Measurements from ENCODE around the gene ABCC1.
"Not testable (repeated sequence)": the region's sequence is repeated elsewhere in the genome, so short reads cannot be mapped to it uniquely, and the experiment has no call there.

Gene ABCC1

DNA sequence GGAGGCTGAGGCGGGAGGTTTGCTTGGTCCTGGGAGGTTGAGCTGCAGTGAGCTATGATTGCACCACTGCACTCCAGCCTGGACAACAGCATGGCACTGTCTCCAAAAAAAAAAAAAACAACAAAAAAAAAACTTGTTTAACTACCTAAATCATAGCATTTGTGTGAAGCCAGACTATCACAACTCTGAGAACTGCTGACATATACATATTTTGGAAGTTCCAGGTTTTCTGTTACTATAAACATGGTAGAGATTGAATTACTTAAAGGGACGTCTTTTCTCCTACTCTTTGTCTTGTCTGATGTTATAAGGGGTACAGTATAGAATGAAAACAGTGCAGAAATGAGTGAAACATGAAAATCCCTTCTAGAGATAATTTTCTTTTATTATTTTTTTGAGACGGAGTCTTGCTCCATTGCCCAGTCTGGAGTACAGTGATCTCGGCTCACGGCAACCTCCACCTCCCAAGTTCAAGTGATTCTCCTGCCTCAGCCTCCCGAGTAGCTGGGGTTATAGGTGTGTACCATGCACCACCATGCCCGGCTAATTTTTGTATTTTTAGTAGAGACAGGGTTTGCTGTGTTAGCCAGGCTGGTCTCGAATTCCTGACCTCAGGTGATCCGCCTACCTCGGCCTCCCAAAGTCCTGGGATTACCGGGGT is 18.4 kb downstream of the ABCC1 start:
- no peak for DNase-seq

- DNase-seq = no peak
Observed at GRCh38 chr16:15970202-15970601, 20.8 kb downstream of the ABCC1 start.

- DNase-seq = no peak
Observed at GRCh38 chr16:15970743-15971439, 21.5 kb downstream of the ABCC1 start.

GRCh38 chr16:15971440-15971815 is 22.0 kb downstream of the ABCC1 start:
- DNase-seq = no peak

- peak; percentile 40 for DNase-seq
Observed at GRCh38 chr16:15972046-15972868, 22.8 kb downstream of the ABCC1 start.

DNA sequence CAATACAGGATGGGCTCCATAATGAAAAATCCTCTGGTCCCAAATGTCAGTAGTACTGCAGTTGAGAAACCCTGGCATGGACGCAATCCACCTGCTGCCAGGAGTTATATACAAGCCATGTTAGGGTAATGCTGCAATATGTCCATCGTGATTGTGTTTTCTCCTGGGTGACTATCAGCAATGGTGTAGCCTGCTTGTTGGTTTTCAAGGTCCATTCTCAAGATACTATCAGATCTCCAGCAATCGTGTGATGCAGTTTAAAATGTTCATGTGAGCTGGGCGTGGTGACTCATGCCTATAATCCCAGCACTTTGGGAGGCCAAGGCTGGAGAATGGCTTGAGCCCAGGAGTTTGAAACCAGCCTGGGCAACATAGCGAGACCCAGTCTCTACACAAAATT is 24.0 kb downstream of the ABCC1 start:
- DNase-seq = peak; percentile 34

DNA sequence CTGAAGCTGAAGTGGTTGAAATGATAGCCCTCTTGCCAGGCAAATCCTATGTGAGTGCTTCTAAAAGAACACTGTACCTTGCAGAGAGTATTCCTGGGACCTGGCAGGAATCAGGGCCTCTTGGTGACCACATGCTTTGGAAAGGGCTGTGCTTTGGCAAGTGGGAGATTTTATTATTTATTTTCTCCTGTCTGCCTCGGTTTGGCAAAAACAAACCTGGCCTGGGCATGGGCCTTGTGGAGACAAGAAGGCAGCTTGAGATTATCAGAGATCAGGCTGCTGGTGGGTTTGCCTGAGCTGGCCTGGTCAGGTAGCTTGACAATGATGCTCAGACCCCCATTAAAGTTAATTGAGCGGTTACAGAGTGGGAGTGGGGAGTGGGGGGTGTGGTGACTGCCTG is 24.6 kb downstream of the ABCC1 start:
- no peak for DNase-seq

GRCh38 chr16:15975172-15975571 is 25.8 kb downstream of the ABCC1 start:
- no peak for DNase-seq

- no peak for DNase-seq
Observed at GRCh38 chr16:15976225-15976812, 26.9 kb downstream of the ABCC1 start.

GRCh38 chr16:15976929-15977637 is 27.7 kb downstream of the ABCC1 start:
- peak; percentile 50 for DNase-seq

DNA sequence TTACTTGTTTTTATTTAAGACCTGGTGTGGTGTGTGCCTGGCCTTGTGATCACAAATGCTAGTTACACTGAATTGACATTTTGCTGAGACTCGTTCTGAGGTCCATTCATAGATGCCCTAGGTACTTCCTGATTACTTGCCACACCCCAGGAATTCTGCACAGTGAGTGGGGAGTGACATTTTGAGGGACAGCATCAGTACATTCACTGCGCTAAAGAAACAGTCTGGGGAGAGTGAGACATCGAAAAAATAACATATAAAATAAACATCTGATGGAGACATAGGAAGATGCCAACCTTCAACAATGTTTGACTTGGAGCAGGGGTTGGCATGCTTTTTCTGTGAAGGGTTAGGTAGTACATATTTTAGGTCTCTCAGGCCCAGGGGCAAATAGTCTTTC is 30.4 kb downstream of the ABCC1 start:
- DNase-seq = no peak

GRCh38 chr16:15980329-15980728 is 30.9 kb downstream of the ABCC1 start:
- no peak for DNase-seq

DNA sequence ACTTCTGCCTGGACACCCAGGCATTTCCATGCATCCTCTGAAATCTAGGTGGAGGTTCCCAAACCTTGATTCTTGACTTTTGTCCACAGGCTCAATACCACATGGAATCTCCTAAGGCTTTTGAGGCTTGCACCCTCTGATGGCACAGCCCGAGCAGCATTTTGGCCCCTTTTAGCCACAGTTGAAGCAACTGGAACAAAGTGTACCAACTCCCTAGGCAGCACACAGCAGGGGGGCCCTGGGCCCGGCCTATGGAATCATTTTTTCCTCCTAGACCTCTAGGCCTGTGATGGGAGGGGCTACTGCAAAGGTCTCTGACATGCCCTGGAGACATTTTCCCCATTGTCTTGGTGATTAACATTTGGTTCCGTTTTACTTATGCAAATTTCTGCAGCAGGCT is 32.0 kb downstream of the ABCC1 start:
- no peak for DNase-seq

DNA sequence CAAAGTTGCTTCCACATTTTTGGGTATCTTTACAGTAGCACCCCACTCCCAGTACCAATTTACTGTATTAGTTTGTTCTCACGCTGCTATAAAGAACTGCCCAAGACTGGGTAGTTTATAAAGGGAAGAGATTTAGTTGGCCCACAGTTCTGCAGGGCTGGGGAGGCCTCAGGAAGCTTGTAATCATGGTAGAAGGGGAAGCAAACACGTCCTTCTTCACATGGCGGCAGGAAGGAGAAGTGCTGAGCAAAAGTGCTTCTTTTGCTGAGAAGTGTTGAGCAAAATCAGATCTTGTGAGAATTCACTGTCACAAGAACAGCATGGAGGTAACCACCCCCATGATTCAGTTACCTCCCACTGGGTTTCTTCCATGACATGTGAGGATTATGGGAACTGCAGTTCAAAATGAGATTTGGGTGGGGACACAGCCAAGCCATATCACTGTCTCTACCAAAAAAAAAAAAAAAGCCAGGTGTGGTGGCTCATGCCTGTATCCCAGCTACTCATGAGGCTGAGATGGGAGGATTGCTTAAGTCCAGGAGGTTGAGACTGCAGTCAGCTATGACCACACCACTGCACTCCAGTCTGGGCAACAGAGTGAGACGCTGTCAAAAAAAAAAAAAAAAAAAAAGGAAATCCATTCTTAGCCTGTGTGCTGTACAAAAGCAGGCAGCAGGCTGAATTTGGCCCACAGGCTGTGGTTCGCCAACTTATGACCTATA is 32.9 kb downstream of the ABCC1 start:
- not testable (repeated sequence) for DNase-seq

- no peak for DNase-seq
Observed at GRCh38 chr16:15983898-15984297, 34.5 kb downstream of the ABCC1 start.

GRCh38 chr16:15985144-15985543 is 35.7 kb downstream of the ABCC1 start:
- DNase-seq = no peak

DNA sequence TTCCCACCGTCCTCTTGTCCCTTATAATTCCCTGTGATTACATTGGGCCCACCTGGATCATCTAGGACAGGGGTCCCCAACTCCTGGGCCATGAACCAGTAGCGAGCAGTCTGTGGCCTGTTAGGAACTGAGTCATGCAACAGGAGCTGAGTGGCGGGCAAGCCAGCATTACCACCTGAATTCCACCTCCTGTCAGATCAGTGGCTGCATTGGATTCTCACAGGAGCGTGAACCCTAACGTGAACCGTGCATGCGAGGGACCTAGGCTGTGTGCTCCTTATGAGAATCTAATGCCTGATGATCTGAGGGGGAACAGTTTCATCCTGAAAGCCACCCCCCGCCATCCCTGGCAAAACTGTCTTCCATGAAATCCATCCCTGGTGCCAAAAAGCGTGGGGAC is 36.8 kb downstream of the ABCC1 start:
- no peak for DNase-seq

DNA sequence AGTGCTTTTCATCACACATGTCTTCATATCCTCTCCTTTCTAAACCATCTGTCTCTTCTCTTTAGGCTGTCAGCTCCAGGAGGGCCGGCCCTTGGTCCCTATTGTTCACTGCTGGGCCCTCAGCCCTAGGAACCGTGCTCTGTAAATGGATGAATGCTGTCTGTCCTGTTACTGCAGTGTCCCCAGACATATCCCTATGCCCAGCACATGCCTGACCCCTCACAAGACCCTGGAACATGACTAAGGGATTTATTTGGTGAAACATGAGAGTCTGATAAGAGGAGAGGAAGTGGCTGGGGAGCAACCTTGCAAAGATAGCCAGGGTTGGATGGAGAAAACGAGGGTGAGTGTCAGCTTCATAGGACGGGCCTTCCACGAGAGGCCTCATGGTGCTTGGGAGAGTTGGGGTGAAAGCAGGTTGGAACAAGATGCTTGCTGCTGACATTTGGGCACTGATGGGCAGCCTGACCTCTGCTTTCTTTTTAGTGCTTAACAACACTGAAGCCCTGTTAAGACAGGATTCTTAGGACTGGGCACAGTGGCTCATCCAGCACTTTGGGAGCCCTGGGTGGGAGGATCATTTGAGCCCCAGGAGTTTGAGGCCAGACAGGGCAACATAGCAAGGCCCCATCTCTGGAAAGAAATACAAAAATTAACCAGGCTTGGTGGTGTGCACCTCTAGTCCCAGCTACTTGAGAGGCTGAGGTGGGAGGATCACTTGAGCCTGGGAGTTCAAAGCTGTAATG is 39.0 kb downstream of the ABCC1 start:
- DNase-seq = no peak

GRCh38 chr16:15990902-15991301 is 41.5 kb downstream of the ABCC1 start:
- DNase-seq = no peak

DNA sequence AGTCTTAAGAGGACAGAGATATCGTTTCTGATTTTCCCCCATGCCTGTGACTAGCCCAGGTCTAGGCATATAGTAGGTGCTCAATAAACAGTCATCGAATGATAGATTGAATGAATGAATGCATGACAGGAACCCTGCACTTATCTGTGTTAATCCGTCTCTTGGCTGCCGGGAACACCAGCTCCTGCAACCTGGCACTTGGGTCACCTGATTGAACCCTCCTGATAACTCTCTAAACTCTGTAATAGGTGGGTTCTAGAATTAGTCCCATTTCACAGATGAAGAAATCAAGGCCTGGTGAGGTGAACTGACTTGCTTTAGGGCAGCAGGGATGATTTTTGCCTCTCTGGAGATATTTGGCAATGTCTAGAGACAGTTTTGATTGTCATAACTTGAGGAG is 43.7 kb downstream of the ABCC1 start:
- DNase-seq = no peak

DNA sequence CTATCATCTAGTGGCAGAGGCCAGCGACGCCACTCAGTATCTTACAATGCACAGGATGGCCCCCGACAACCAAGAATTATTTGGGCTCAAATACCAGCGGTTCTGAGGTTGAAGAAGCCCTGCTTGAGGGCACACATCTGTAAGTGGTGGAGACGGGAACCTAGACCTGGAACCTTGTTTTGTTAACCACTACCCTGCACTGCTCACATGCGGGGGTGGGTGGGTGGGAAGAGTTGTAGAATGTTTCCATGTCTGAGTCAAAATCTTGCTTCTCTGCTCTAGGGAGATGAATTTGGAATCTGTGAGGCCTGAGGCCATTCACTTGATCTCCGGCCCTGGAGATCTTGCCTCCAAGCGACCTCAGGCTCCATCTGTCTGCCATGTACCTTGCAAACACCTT is 44.1 kb downstream of the ABCC1 start:
- no peak for DNase-seq

All from fibroblast of skin of right biceps (primary cell).